RWPE1 (cell line): ENCODE data around the gene NUP210.

Source experiments
- CTCF ChIA-PET: fragments of 350-600 bp; sonication (Branson Sonifier 250); formaldehyde crosslinking; extraction: SDS; loops from one replicate; lab custom pipeline; 2021; lab: Yijun Ruan, JAX
- POLR2A ChIA-PET: fragments of 400-600 bp; formaldehyde crosslinking; extraction: SDS; loops from one replicate; lab custom pipeline; 2020; ENCODE audit warnings: antibody characterized with exemption; ENCODE audit not compliant: low non-redundant PET; lab: Yijun Ruan, JAX
- DNase-seq: peaks from one replicate; pipeline ENCODE4 v3.0.0; 2012; ENCODE audit warnings: low spot score
- H3K27ac ChIP-seq: fragments of 450-650 bp; 2 replicates; pipeline ENCODE4 v1.5.1; 2017
- TF ChIP-seq, protein P1 (sequence below): fragments of 450-650 bp; conservative IDR thresholded peaks from 2 replicates; pipeline ENCODE4 v1.5.1; 2017; ENCODE audit warnings: low read depth, mild to moderate bottlenecking

Gene NUP210

DNA sequence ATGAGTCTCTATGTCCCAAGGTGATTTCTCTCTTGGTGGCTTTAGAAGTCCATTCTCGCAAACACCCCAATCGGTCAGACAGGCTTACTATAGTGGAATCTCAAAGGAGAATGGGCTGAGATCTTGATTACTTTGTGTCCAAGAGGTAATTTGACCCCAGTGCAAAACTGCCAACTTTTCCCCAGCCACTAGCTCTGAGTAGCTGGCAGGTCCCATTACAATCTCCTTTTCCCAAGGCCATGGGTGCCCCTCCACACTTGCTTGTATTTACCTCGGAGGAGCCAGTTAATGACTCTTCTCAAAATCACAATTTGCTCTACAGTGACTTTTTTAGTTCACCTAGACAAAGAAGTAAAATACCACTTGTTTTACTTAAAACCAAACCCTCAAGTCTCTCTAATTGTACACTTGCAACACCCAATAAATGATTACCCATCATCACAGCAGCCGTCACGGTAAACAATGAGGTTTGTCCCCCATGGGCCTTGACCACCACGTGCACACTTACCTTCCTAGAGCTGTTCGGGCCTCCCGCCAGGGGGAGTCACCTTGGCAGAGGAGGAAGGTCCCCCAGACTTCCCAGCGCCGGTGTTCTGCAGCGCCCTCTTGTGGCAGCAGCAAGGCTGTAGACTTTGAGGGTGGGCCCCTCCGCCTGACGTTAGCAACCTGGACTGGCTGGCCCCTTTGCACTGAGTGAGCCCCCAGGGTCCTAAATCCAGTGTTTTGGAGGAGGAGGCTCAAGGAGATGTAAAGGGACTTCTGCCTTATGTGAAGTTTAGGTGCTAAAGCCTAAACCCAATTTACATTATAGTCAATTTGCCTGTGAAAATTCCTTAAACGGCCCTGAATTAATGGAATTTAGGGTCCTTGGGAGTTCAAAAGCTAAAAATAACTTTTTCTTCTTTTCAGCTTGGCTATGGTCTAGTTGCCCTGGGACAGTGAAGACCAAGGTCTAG lies 41.3 kb upstream of the NUP210 start:
- no peak overlapping the region for H3K27ac ChIP-seq
- peak; percentile 33 for DNase-seq
- ChIA-PET CTCF (no interaction called here), POLR2A (no interaction called here)
- TF ChIP-seq, protein P1, sequence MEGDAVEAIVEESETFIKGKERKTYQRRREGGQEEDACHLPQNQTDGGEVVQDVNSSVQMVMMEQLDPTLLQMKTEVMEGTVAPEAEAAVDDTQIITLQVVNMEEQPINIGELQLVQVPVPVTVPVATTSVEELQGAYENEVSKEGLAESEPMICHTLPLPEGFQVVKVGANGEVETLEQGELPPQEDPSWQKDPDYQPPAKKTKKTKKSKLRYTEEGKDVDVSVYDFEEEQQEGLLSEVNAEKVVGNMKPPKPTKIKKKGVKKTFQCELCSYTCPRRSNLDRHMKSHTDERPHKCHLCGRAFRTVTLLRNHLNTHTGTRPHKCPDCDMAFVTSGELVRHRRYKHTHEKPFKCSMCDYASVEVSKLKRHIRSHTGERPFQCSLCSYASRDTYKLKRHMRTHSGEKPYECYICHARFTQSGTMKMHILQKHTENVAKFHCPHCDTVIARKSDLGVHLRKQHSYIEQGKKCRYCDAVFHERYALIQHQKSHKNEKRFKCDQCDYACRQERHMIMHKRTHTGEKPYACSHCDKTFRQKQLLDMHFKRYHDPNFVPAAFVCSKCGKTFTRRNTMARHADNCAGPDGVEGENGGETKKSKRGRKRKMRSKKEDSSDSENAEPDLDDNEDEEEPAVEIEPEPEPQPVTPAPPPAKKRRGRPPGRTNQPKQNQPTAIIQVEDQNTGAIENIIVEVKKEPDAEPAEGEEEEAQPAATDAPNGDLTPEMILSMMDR = peak; percentile 58

DNA sequence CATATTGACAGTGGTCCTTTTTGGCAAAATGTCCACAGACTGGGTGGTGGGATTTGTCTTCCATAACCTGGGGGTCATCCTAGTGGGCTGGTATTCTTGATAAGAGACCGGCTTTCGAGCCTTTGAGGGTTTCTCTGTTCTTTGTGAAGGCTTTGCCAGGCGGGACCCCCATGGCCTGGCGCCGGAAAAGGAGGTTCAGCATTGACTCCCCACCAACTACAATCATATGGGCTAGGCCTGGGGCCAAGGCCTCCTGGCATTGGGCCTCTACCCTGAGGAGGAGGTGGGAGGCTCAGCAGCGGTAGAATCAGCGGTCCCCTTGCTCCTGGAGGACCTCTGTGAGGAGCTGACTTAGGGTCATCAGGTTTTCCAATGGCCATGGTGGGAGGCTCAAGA lies 40.2 kb upstream of the NUP210 start:
- TF ChIP-seq, protein P1 = no peak
- H3K27ac ChIP-seq = no peak overlapping the region
- no peak for DNase-seq
- ChIA-PET CTCF (no interaction called here), POLR2A (no interaction called here)

DNA sequence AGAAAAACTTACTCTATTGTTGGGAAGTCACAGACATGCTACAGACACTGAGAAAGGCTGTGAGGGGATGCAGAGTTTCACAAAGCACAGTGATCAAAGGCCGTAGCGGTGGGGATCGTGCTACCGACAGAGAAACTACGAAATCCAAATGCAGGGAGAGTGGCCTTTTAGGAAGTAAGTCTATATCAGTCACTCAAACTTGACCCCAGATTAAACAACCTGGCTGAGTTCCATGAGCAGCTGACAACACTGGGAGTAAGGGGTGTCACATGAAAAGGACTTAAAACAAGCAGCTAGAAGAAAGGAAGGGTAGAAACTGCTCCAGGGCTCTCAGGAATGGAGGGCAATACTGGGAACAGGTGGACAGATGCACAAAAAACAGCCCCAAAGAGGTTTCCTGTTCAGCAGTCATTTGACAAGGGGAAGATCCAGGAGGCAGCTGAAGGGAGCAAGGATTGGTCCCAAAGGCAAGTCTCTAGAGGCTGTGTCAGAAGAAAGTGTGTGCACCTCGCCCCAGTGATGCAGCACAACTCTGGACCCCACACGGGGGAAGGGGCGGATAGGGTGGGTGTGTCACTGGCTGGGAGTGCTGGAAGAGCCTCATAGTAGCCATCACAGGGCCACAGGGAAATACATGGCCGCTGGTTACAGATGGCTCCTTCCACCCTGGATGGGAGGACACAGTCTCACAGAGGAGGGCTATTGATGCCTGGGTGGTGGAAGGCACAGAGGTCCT lies 39.7 kb upstream of the NUP210 start:
- DNase-seq = no peak
- H3K27ac ChIP-seq = no peak overlapping the region
- POLR2A ChIA-PET = no interaction called here
- TF ChIP-seq, protein P1 = no peak
- CTCF ChIA-PET = no interaction called here

DNA sequence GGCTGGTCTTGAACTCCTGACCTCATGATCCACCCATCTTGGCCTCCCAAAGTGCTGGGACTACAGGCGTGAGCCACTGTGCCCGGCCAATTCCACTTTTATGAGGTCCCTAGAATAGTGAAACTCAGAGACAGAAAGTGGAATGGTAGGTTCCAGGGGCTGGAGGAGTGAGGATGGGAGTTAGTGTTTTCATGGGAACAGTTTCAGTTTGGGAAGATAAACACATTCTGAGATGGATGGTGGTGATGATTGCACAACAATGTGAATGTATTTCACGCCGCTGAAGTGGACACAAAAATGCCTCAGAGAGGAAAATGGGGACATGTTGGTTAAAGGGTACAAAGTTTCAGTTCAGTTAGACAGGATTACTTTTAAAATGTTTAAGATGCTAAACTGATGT lies 37.5 kb upstream of the NUP210 start:
- CTCF ChIA-PET = interaction anchor here (0.6 to 0.7 kb wide), 2 partner anchors 190 to 332 kb away, joined by 3 to 4 read pairs; no protein-coding TSS in a partner anchor
- POLR2A ChIA-PET = no interaction called here
- no peak for DNase-seq
- H3K27ac ChIP-seq = no peak overlapping the region
- TF ChIP-seq, protein P1 = no peak

DNA sequence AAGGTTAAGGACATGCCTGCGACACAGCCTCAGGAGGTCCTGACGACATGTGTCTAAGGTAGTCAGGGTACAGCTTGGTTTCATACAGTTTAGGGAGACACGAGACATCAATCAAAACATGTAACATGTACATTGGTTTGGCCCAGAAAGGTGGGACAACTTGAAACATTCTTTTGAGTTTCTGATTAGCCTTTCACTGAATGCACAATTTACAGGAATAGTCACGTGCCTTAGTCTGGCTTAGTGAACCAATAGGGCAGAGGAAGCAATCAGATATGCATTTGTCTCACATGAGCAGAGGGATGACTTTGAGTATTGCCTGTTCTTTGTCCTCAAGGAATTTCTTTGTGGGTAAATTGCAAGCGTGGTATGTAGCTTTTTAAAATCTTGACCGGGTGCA lies 35.5 kb upstream of the NUP210 start:
- CTCF ChIA-PET = no interaction called here
- TF ChIP-seq, protein P1 = no peak
- H3K27ac ChIP-seq = peak overlapping the region; percentile 67
- POLR2A ChIA-PET = no interaction called here
- DNase-seq = no peak
